ENCODE data around the gene MINDY2.

The MINDY2 gene

GRCh38 chr15:58889363-58889762, 118.3 kb downstream of the MINDY2 start:
- no peak for FAIRE-seq

DNA sequence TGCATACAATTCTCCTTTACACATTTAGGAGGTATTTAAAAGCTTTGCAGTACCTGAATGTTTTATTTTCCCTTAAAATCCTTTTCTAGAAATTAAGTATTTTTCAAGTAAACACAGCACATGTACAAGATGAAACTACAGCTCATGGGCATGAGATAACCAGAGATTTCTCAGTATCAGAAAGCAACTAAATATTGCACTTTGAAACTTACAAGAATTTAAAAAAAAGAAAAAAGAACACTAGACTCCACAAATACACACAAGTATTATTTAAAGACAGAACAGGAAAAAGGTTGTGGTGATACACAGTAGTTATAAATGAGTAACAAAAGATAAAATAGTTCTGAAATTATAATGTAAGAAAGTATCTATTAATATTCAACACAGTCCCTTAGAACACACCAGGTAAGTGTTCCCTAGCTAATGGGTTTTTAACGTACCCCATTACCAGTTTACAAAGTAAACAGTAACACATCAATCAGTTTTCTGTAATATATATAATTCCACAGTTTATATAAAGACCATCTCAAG, 127.1 kb downstream of the MINDY2 start:
- FAIRE-seq, result peak; percentile 21

GRCh38 chr15:58900631-58901030, 129.5 kb downstream of the MINDY2 start:
- FAIRE-seq, result no peak

- no peak for FAIRE-seq
Measured at GRCh38 chr15:58908550-58909309, 137.6 kb downstream of the MINDY2 start.

DNA sequence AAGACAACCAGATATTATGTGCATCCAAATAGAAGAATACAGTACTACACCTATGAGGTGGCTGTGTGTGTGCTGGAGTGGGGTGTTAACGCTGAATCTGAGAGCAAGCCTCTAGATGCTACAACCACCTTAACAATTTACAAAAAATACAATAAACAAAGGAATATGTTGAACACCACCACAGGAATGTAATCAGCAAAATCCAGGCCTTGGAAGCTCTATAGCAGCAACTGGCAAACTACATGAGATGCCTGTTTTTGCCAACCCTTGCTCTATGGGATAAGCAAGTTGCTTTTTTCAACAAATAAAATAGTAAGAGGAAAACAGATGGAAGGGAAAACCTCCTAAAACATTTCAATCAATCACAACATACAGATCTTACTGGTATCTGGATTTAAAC, 138.5 kb downstream of the MINDY2 start:
- no peak for FAIRE-seq

GRCh38 chr15:58910456-58910855, 139.4 kb downstream of the MINDY2 start:
- FAIRE-seq, result no peak

Data from islet of Langerhans (tissue), 1 donor.